H1 (cell line): ENCODE data around the gene CYGB. TPM values are rescaled to one million over a fixed set of nuclear protein-coding genes. Genes with fewer than 3 reads are reported as not detected.

ENCODE experiments used
- ATF3 ChIP-seq: IDR thresholded peaks from 2 replicates; pipeline ENCODE4 v1.6.1; 2011; ENCODE audit warnings: low read depth, mild to moderate bottlenecking, low read length; ENCODE audit not compliant: insufficient read depth
- BACH1 ChIP-seq: IDR thresholded peaks from 2 replicates; pipeline ENCODE4 v1.6.1; 2012; ENCODE audit warnings: low read length, improper control_type of control experiment
- CHD2 ChIP-seq: IDR thresholded peaks from 2 replicates; pipeline ENCODE4 v1.6.1; 2012; ENCODE audit warnings: low read length, improper control_type of control experiment
- CTBP2 ChIP-seq: IDR thresholded peaks from 2 replicates; pipeline ENCODE4 v1.7.0; 2011; ENCODE audit warnings: borderline replicate concordance, mild to moderate bottlenecking, moderate library complexity, mixed read lengths, low read length; ENCODE audit not compliant: insufficient read depth, insufficient read length
- EGR1 ChIP-seq: IDR thresholded peaks from 2 replicates; pipeline ENCODE4 v1.6.1; 2011; ENCODE audit warnings: low read depth, low read length, borderline replicate concordance
- EZH2 ChIP-seq: fragments of 200-600 bp; sonication (generic); IDR thresholded peaks from 2 replicates; pipeline ENCODE4 v1.7.1; 2012; ENCODE audit warnings: low read depth, mild to moderate bottlenecking, moderate library complexity, low read length, inconsistent platforms; ENCODE audit not compliant: severe bottlenecking
- GTF2F1 ChIP-seq: IDR thresholded peaks from 2 replicates; pipeline ENCODE4 v1.6.1; 2012; ENCODE audit warnings: low read depth, low read length, improper control_type of control experiment, borderline replicate concordance
- JUND ChIP-seq: IDR thresholded peaks from 2 replicates; pipeline ENCODE4 v1.6.1; 2011; ENCODE audit warnings: mild to moderate bottlenecking, improper control_type of control experiment, low read length
- KDM5A ChIP-seq: fragments of 200-600 bp; IDR thresholded peaks from 2 replicates; pipeline ENCODE4 v1.7.1; 2012; ENCODE audit warnings: mild to moderate bottlenecking, low read length, inconsistent platforms, mixed read lengths
- MAX ChIP-seq: IDR thresholded peaks from 2 replicates; pipeline ENCODE4 v1.6.1; 2012; ENCODE audit warnings: inconsistent platforms
- PHF8 ChIP-seq: fragments of 200-600 bp; sonication (generic); conservative IDR thresholded peaks from 2 replicates; pipeline ENCODE4 v1.7.1; 2012; ENCODE audit warnings: low read depth, mild to moderate bottlenecking, inconsistent platforms, low read length, moderate library complexity
- RBBP5 ChIP-seq: IDR thresholded peaks from 2 replicates; pipeline ENCODE4 v1.7.1; 2012; ENCODE audit warnings: low read depth, mild to moderate bottlenecking, inconsistent platforms, low read length, moderate library complexity, borderline replicate concordance
- SIN3A ChIP-seq, 2 experiments: IDR thresholded peaks in 1 of 2; conservative IDR thresholded peaks in 1 of 2; 2 replicates each; pipeline ENCODE4 v1.6.1; 2011 to 2012; ENCODE audit warnings: low read length in 2 of 2, improper control_type of control experiment in 1 of 2, low read depth in 1 of 2, mild to moderate bottlenecking in 1 of 2
- SIRT6 ChIP-seq: IDR thresholded peaks from one replicate; pipeline ENCODE4 v1.7.1; 2012; ENCODE audit warnings: low read length, inconsistent platforms
- SP4 ChIP-seq: IDR thresholded peaks from 2 replicates; pipeline ENCODE4 v1.6.1; 2012; ENCODE audit warnings: low read length, inconsistent platforms
- SUZ12 ChIP-seq: fragments of 200-600 bp; sonication (generic); IDR thresholded peaks from 2 replicates; pipeline ENCODE4 v1.6.1; 2012; ENCODE audit warnings: mild to moderate bottlenecking, inconsistent platforms, low read length, moderate library complexity, mixed read lengths
- TCF12 ChIP-seq: IDR thresholded peaks from 2 replicates; pipeline ENCODE4 v1.6.1; 2011; ENCODE audit warnings: low read depth, mild to moderate bottlenecking, low read length
- ZNF274 ChIP-seq: IDR thresholded peaks from 2 replicates; pipeline ENCODE4 v1.7.0; 2012; ENCODE audit warnings: low read length, borderline replicate concordance; ENCODE audit errors: extremely low read depth
- polyA plus RNA-seq, 7 experiments: library from polyadenylated mRNA; depleted of rRNA in 3 of 7; stranded (reverse) in 5 of 7; unstranded in 2 of 7; fragments of >200 nt in 5 of 7; fragments of 200-250 nt in 2 of 7; gene quantifications; 1 replicate in 5 of 7; 2 replicates in 1 of 7; 4 replicates in 1 of 7; pipeline versions ENCODE4 v1.2.1 to v1.2.3, GENCODE V29; 2011 to 2013; ENCODE audit warnings: missing spikeins in 2 of 7, mixed read lengths in 2 of 7
- total RNA-seq: library from RNA; stranded (reverse); fragmentation: NEBNext Ultra II Directional; extraction: Animal tissue kit (Norgen Biotek cat#: 25700); gene quantifications from 2 replicates; pipeline ENCODE4 v1.2.1, GENCODE V29; 2021
- TF ChIP-seq, protein P1 (sequence below): IDR thresholded peaks from 2 replicates; pipeline ENCODE4 v1.6.1; 2012; ENCODE audit warnings: inconsistent platforms
- TF ChIP-seq, protein P2 (sequence below): IDR thresholded peaks from 2 replicates; pipeline ENCODE4 v1.6.1; 2011; ENCODE audit warnings: low read length, improper control_type of control experiment

CYGB gene
- total and polyA plus RNA-seq, 2 of the 8 experiments (the other 6 are each of a cell fraction or from before 2014, with no cell fraction given): 2.7 to 3.7 TPM

GRCh38 chr17:76506408-76507345 lies 30.8 kb downstream of the CYGB start (continued):
- TF ChIP-seq ATF3: peak; percentile 45; the same call in 1 of the 2 replicates
- TF ChIP-seq SIRT6: no peak
- TF ChIP-seq ZNF274: no peak
- no peak for TF ChIP-seq EGR1
- peak; percentile 98 for TF ChIP-seq MAX
- TF ChIP-seq, protein P1, sequence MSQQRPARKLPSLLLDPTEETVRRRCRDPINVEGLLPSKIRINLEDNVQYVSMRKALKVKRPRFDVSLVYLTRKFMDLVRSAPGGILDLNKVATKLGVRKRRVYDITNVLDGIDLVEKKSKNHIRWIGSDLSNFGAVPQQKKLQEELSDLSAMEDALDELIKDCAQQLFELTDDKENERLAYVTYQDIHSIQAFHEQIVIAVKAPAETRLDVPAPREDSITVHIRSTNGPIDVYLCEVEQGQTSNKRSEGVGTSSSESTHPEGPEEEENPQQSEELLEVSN: peak; percentile 63
- TF ChIP-seq, protein P2, sequence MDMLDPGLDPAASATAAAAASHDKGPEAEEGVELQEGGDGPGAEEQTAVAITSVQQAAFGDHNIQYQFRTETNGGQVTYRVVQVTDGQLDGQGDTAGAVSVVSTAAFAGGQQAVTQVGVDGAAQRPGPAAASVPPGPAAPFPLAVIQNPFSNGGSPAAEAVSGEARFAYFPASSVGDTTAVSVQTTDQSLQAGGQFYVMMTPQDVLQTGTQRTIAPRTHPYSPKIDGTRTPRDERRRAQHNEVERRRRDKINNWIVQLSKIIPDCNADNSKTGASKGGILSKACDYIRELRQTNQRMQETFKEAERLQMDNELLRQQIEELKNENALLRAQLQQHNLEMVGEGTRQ: 0 out of 2 replicates have a peak, but pooled peaks have one; percentile 60
- TF ChIP-seq KDM5A: no peak
- no peak for TF ChIP-seq GTF2F1
- no peak for TF ChIP-seq SP4
- 0 out of 2 replicates have a peak, but pooled peaks have one; percentile 22 for TF ChIP-seq BACH1
- TF ChIP-seq CTBP2: no peak
- TF ChIP-seq SIN3A (conservative IDR thresholded peaks at IDR 0.05 in 1 of 2, IDR thresholded peaks at IDR 0.05 in 1 of 2; ENCODE audit: low read depth in 1 of 2, low read length in 2 of 2): peak in 1 of 2 experiments; percentile 69; a peak in 1 of 4 replicates
- TF ChIP-seq JUND: no peak
- no peak for TF ChIP-seq RBBP5
- no peak for TF ChIP-seq PHF8
- peak; percentile 40; the same call in 1 of the 2 replicates for TF ChIP-seq SUZ12
- 0 out of 2 replicates have a peak, but pooled peaks have one; percentile 15 for TF ChIP-seq CHD2
- TF ChIP-seq TCF12: peak; percentile 64; the same call in 1 of the 2 replicates
- TF ChIP-seq EZH2: peak; percentile 23
